Hematopoietic multipotent progenitor cell treated with erythropoietin and hydrocortisone succinate and interleukin-3 and kit ligand, for 17 days (in vitro differentiated cells): ENCODE data around the gene TPO.
"Not testable (repeated sequence)": the region's sequence is repeated elsewhere in the genome, so short reads cannot be mapped to it uniquely, and the experiment has no call there.

ENCODE experiments used
- DNase-seq: peaks from one replicate; pipeline ENCODE4 v3.0.0-alpha.2; 2015; ENCODE audit warnings: low spot score

The TPO gene

GRCh38 chr2:1413156-1413710, at the start of gene TPO:
TPO (plus strand) TSS chr2:1413463; CDS start chr2:1414409, 946 bp downstream.
- DNase-seq, result no peak

DNA sequence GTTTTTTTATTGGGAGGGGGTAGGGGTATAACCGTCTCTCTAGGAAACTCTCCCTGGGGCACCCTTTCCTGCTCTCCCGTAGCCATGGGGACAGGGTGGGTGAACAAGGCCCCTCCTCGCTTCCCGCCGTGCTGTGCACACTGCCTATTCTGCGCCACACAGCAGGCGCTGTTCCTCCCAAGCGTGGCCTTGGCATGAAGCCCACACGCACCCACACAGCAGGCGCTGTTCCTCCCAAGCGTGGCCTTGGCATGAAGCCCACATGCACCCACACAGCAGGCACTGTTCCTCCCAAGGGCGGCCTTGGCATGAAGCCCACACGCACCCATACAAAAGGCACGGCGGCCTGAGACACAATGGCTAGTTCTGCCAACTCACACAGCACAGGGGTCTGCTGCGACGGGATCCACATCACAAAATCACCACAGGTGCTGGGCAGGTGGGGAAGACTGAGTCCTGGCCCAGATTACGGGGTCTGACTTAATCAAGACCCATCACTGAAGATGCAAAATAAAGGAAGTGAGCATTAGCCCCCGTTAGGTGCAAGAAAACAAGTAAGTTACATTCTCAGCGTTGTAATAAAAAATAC, 46.6 kb upstream of the TPO start:
- no peak for DNase-seq

DNA sequence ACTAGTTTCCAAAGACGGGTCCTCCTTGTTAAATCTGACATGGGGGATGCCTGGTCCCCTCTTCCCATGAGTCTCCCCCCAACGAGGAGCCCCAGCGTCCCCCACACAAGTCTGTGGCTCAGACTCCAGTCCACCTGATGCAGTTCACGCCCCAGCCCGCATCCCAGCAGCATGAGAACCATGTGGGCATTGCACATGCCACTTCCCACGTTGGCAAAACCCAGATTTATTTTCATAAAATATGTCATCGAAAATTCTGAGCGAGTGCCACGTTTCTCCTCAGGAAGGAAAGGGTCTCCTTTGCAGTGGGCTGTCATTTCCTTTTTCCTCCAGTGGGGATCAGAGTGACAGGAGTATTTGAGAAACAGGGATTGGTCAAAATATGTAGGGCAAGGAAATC, 45.7 kb upstream of the TPO start:
- no peak for DNase-seq

DNA sequence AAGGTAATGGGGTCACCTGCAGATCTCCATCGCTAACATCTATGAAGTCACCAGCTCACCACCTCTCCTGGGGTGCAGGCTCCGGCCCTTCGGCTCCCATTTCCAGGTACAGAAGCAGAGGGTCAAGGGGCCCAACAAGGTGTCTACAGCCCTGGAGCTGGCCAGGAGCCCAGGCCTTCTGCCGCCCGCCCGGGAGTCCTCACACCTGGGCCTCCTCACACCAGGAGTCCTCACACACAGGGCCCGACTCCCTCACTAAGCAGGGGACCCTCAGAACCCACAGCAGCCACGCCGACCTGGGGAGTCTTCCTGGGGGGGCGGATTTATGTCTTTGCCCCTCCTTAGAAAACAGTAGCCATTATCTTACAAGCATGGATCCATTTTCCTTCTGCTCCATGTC, 43.4 kb upstream of the TPO start:
- DNase-seq, result no peak

DNA sequence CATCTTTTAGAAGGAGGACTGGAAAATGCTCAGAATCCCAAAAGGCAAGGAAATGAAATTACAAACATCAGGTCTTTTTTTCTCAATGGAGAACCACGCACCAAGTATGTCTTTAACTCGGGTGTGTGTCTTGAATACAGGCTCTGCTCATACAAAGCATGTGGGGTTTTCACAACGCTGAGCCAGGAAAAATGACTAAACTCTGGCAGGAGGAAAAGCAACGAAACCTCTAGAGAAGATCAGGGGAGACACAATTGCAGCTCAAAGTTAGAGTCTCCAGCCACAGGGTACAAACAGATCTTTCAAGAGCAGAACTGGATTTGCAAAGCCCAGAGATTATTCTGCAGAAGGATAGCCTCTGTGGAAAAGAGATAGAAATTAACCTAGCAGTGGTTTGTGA, 42.8 kb upstream of the TPO start:
- DNase-seq, result no peak

- DNase-seq, result no peak
Measured at GRCh38 chr2:1371082-1371481, 42.2 kb upstream of the TPO start.

DNA sequence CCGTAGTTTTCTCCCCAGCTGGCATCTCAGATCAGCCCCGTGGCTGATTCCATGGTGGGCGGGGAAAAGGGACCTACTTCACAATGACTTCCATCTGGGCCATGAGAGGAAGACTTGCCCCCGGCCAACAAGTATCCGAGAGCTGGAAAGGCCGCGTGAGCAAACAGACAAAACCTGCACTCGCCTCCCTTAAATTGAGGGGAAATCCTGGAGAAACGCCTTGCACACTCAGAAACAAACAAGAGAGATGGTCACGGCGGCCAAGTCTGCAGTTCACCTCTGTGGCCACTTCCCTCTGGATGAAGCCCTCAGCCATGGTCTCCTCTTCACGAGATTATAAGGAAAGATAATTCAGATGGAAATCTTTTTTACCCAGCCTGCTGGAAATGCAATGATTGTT, 39.4 kb upstream of the TPO start:
- DNase-seq, result no peak

DNA sequence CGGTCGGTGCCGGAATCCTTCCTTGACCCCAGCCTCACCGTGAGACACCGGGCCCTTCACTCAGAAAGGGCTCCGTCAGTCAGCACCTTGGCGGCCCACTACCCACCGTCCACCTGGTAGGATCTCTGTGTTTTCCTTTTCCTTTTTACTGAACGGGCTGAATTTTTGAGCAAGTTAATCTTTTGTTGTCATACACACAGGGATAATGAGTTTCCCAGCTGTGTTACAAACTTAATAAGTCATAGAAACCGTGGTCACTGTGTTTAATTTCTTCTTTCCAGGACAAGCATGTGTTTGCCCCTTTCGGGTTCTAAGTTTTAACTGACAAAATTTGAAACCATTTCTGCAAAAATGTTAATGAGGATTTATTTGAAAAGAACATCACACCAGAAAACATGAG, 39.0 kb upstream of the TPO start:
- no peak for DNase-seq

- no peak for DNase-seq
Measured at GRCh38 chr2:1375794-1376193, 37.5 kb upstream of the TPO start.

- no peak for DNase-seq
Measured at GRCh38 chr2:1377473-1377872, 35.8 kb upstream of the TPO start.

- no peak for DNase-seq
Measured at GRCh38 chr2:1378456-1379150, 34.7 kb upstream of the TPO start.

- DNase-seq, result no peak
Measured at GRCh38 chr2:1381644-1382043, 31.6 kb upstream of the TPO start.

DNA sequence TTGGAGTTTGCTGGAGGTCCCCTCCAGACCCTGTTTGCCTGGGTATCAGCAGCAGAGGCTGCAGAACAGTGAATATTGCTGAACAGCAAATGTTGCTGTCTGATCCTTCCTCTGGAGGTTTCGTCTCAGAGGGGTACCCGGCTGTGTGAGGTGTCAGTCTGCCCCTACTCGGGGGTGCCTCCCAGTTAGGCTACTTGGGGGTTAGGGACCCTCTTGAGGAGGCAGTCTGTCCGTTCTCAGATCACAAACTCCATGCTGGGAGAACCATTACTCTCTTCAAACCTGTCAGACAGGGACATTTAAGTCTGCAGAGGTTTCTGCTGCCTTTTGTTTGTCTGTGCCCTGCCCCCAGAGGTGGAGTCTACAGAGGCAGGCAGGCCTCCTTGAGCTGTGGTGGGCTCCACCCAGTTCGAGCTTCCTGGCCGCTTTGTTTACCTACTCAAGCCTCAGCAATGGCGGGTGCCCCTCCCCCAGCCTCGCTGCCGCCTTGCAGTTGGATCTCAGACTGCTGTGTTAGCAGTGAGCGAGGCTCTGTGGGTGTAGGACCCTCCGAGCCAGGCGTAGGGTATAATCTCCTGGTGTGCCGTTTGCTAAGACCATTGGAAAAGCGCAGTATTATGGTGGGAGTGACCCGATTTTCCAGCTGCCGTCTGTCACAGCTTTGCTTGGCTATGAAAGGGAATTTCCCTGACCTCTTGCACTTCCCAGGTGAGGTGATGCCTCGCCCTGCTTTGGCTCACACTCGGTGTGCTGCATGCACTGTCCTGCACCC, 25.1 kb upstream of the TPO start:
- not testable (repeated sequence) for DNase-seq

- not testable (repeated sequence) for DNase-seq
Measured at GRCh38 chr2:1390118-1390517, 23.1 kb upstream of the TPO start.

GRCh38 chr2:1393321-1393720, 19.9 kb upstream of the TPO start:
- DNase-seq, result no peak

DNA sequence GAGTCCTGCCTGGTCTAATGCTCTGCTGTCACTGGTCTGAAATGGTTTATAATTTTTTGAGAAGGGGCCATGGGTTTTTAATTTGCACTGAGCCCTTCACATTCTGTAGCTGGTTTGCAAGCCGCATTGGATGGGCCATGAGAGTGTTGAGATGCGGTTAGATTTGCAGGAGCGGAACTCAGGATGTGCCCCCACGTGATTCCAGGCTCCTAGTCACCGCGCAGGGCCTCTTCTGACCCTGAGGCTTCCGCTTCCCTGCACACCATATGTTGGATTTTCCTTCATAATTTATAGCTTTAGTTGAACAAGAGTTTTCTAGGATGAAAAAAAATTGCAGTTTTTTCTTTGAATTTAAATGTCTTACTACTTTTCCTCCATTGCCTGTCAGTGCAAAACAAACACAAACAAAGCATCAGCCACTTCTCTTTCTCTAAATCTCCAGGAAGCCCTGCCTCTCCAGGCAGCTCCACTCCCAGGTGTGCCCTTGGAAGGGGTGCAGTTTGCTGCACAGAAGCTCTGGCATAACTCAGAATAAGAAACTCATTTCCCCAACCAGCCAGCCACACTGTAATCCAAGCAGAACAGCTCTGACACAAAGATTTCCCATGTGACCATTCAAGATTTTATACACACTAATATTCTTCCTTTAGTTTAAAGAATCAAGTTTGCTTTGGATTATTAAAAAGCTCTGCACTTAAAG, 18.4 kb upstream of the TPO start:
- no peak for DNase-seq

DNA sequence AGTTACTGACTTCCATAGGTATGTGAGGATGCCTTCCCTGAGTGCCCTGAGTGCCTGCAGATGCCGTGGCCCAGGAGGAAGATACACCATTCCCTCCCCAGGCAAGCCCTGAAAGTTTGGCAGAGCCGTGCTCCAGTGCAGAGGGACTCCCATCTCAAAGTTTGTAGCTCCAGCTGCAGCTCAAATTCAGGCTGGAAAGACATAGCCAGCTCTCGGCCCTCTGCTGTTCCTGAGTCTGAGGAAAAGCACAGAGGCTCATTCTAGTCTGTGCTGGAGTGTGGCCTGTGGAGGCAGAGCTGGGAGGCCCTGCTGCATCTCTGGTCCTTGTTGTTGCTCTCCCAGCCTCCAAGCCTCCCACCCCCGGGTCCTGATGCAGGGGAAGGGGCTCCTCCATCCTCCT, 15.9 kb upstream of the TPO start:
- DNase-seq, result no peak

- no peak for DNase-seq
Measured at GRCh38 chr2:1398191-1398590, 15.1 kb upstream of the TPO start.

DNA sequence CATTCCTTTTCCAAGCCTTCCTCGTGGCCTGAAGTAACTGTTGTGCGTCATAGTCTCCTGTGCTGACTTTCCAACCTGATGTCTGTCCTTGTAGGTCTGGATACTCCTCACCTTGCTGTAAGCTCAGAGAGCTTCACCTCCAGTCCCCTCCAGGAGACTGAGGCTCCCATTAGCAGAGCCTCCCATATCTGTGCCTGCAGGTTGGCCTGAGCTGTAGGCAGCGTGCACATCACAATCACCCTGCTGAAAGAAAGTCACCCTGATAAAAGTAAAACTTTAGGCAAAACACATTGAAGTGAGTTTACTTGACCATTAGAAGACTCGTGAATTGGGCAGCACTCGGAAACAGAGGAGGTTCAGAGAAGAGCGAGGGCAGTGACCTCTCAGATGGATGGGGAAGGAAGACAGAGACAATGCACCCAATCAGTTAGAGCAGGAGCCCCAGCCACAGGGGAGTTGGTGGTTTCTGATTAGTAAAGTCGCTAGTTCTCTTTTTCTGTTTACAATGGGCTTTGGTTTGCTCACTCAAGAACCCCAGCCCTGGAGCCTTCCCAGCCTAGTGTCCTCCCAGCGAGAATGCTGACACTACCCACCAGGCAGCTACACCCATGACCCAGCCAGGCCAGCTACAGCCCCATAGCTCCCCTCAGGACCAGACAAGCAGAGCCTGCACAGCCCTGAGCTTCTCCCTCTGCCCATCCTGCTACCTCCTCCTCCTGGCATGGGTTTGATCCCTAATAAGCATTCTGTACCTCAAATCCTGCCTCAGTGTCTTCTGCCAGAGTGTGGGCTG, 12.1 kb upstream of the TPO start:
- DNase-seq, result no peak

DNA sequence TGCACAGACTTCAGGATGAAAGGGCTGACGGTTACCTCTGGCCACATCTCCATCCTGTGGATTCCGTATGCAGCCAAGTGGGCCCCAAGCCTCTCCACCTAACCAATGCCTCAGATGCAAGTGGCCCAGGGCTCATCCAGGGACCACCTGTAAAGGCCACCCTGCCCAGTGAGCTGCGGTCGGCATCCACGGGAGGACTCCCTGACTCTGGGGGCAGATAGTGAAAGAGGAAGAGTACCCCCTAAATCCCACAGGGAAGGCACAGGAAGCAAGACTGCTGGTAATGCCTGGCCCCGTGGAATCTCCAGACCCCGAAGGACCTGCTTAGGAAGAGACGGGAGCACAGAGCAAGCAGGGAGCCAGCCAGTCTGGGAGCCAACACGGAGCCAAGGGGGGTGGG, 11.2 kb upstream of the TPO start:
- no peak for DNase-seq

DNA sequence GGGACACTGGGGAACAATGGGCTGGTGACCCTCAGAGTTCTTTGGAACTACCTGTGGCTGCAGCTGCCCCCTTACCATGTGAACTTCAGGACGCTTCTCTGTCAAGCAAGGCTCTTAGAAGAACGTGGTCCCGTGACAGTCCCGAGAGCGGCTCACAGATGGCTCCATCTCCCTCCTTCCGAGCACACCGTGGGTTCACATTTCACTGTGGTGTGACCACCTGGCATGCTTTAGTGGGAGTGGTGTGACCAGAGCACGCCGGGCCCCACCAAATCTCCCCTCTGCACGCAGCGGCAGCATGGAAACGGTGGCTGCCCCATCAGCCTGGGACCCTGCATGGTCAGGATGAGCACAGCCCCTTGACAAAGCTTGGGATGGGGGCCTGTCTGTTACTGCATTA, 9.7 kb upstream of the TPO start:
- DNase-seq, result no peak

- no peak for DNase-seq
Measured at GRCh38 chr2:1405124-1405523, 8.1 kb upstream of the TPO start.
